NCI-H510A treated with DMSO at 0.1 percent for 48 hours (cell line): ENCODE results near the gene HADHB.

Experiments
- DNase-seq: peaks from one replicate; lab custom pipeline; 2025; lab: John Stamatoyannopoulos, UW

Gene HADHB

GRCh38 chr2:26244309-26245230 lies at the start of gene HADHB, which contains the start of gene HADHA:
TSS of gene HADHB (plus strand) at chr2:26244939. CDS start at chr2:26254255, 9,316 bp downstream.
TSS of gene HADHA (minus strand) at chr2:26244632. CDS start at chr2:26244596, 36 bp downstream.
- DNase-seq = peak; percentile 92

- DNase-seq = no peak
Measured at GRCh38 chr2:26195040-26195984, 49.4 kb upstream of the HADHB start.

- DNase-seq = no peak
Measured at GRCh38 chr2:26196683-26197418, 47.9 kb upstream of the HADHB start.

- DNase-seq = no peak
Measured at GRCh38 chr2:26197516-26197915, 47.2 kb upstream of the HADHB start.

- no peak for DNase-seq
Measured at GRCh38 chr2:26202981-26203490, 41.7 kb upstream of the HADHB start.

- DNase-seq = no peak
Measured at GRCh38 chr2:26203906-26204305, 40.8 kb upstream of the HADHB start.

GRCh38 chr2:26212011-26212410 lies 32.7 kb upstream of the HADHB start:
- no peak for DNase-seq

GRCh38 chr2:26214759-26215158 lies 30.0 kb upstream of the HADHB start:
- no peak for DNase-seq

GRCh38 chr2:26215833-26216232 lies 28.9 kb upstream of the HADHB start:
- DNase-seq = no peak

GRCh38 chr2:26216587-26216986 lies 28.2 kb upstream of the HADHB start:
- no peak for DNase-seq

GRCh38 chr2:26217720-26218119 lies 27.0 kb upstream of the HADHB start:
- DNase-seq = no peak

- no peak for DNase-seq
Measured at GRCh38 chr2:26223018-26223417, 21.7 kb upstream of the HADHB start.

GRCh38 chr2:26224095-26224494 lies 20.6 kb upstream of the HADHB start:
- no peak for DNase-seq

GRCh38 chr2:26229595-26229994 lies 15.1 kb upstream of the HADHB start:
- no peak for DNase-seq

GRCh38 chr2:26230806-26231205 lies 13.9 kb upstream of the HADHB start:
- no peak for DNase-seq

GRCh38 chr2:26235089-26235488 lies 9.7 kb upstream of the HADHB start:
- DNase-seq = no peak

- no peak for DNase-seq
Measured at GRCh38 chr2:26237868-26238267, 6.9 kb upstream of the HADHB start.

- no peak for DNase-seq
Measured at GRCh38 chr2:26238311-26238958, 6.3 kb upstream of the HADHB start.

GRCh38 chr2:26241928-26242436 lies 2.8 kb upstream of the HADHB start:
- DNase-seq = no peak

GRCh38 chr2:26243470-26244308 lies 1.1 kb upstream of the HADHB start:
- peak; percentile 53 for DNase-seq
